Ovary (tissue), 3 donors: ENCODE results near the gene PROSER1.

ENCODE experiments used
- CTCF ChIP-seq, 3 donors: fragments of 450-650 bp in 2 of 3; fragments of 200-600 bp in 1 of 3; IDR thresholded peaks; one replicate each; pipeline versions ENCODE4 v1.5.1 to v1.8.0; 2016 to 2022; ENCODE audit warnings: antibody characterized with exemption in 3 of 3, mild to moderate bottlenecking in 1 of 3
- POLR2A ChIP-seq: fragments of 450-650 bp; IDR thresholded peaks from one replicate; pipeline ENCODE4 v1.6.1; 2017; ENCODE audit warnings: antibody characterized with exemption, mild to moderate bottlenecking, moderate library complexity
- donor health status: DM: no; HTN: no; CAD: no.

GRCh38 chr13:38990693-38991092 is 47.2 kb downstream of the PROSER1 start, which contains the start of gene STOML3:
- no peak for TF ChIP-seq CTCF (IDR thresholded peaks at IDR 0.05)
- no peak for TF ChIP-seq POLR2A
